Activated CD4-positive, alpha-beta T cell treated with anti-CD3 and anti-CD28 coated beads, Interleukin-10, Interleukin-2, amounts not matched to agents 100 ng/mL and 50 ng/mL, durations not matched to agents 16 hours and 8 hours (primary cell): ENCODE data around the gene CLDN4.
"Not testable (repeated sequence)": the region's sequence is repeated elsewhere in the genome, so short reads cannot be mapped to it uniquely, and the experiment has no call there.

ENCODE experiments used
- DNase-seq: peaks from one replicate; pipeline ENCODE4 v3.0.0-alpha.2; 2020

The CLDN4 gene

DNA sequence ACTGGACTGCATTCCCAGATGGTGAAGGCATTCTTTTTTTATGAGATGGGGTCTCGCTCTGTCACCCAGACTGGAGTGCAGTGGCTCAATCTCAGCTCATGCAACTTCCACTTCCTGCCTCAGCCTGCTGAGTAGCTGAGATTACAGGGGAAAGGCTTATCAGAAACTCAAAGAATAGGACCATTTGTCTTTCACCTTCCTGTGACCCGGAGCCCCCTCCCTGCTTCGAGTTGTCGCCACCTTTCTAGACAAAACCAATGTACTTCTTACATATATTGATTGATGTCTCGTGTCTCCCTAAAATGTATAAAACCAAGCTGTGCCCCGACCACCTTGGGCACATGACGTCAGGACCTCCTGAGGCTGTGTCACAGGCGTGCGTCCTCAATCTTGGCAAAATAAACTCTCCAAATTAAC lies 13.3 kb downstream of the CLDN4 start:
- DNase-seq = no peak

DNA sequence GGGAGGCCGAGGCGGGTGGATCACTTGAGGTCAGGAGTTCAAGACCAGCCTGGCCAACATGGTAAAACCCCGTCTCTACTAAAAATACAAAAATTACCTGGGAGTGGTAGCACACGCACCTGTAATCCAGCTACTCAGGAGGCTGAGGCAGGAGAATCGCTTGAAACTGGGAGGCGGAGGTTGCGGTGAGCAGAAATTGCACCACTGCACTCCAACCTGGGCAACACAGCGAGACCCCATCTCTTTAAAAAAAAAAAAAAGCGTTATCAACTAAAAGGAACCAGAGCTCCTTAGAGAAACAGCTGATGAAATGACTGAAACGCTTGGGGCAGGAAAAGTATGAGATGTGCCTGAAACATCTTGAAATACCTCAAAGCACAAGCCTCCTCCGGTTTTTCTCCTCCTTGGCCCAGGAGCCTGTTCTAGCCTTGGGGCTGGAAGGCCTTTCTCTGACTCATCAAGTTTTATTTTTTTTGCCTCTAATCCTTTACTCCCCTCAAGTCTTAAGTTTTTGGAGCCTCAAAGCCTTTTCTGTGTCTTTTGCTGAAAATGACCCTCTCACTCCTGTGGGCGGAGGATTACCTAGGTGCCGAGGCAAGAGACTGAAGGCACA lies 14.2 kb downstream of the CLDN4 start:
- DNase-seq = no peak

DNA sequence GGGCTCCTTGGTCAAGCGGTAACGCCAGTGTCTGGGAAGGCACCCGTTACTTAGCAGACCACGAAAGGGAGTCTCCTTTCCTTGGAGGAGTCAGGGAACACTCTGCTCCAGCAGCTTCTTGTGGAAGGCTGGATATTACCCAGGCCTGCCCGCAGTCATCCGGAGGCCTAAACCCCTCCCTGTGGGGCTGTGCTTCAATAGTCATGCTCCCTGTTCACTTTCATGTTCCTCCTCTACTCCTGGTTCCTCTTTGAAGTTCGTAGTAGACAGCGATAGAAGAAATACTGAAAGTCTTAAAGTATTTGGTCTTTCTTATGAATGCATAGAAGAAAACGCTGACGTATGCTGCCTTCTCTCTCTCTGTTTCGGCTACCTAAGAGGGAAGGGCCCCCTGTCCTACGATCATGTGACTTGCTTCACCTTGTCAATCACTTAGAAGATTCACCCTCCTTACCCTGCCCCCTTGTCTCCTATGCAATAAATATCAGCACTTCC lies 15.0 kb downstream of the CLDN4 start:
- DNase-seq = not testable (repeated sequence)

DNA sequence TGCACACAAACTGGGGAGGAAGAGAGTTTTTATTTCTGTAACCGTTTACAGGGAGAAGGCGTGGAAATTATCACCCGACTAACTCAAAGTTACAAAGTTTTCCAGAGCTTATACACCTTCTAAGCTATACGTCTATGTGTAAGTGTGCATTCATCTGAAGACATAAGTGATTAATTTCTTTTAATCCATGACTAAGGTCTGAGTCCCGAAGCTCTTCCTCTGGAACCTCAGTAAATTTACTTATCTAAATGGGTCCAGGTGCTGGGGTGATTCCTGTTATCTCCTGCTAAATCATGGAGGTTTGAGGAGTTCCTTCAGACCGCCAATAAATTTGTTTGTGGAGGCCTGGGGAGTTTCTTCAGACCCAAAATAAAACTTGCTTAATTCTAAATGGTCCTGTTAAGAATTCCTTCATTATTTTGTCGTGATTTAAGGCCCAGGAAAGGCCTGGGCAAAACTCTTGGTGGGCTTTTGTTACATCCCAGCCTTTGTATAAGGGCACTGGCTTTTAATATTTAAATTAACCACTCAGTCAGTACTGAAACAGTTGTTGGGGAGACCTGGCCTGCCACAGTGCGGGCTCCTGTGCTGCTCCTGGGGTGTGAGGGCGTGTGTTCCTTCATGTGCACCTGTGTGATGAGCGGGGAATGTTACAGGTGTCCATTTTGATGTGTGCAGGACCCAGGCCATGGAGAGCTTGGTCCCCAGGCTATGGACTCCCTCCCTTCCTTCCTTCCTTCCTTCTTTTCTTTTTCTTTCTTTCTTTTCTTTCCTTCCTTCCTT lies 17.3 kb downstream of the CLDN4 start:
- no peak for DNase-seq

DNA sequence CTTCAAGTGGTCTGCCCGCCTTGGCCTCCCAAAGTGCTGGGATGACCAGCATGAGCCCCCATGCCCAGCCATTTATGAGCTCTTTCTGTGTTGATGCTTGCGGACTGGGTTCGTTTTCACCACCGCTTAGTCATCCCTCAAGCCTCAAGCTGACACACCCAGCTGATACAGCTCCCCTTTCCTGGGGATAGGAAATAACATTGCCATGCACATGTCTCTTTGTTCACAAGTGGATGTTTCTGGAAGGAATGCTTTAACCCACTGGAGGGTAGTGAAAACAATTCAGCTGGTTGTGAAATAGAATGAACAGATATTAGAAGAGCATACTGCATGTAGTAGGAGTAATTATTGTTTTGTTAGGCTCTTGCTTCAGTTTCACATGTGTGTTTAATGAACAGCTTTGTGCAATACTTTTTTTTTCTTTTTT lies 20.0 kb downstream of the CLDN4 start:
- peak; percentile 48 for DNase-seq

DNA sequence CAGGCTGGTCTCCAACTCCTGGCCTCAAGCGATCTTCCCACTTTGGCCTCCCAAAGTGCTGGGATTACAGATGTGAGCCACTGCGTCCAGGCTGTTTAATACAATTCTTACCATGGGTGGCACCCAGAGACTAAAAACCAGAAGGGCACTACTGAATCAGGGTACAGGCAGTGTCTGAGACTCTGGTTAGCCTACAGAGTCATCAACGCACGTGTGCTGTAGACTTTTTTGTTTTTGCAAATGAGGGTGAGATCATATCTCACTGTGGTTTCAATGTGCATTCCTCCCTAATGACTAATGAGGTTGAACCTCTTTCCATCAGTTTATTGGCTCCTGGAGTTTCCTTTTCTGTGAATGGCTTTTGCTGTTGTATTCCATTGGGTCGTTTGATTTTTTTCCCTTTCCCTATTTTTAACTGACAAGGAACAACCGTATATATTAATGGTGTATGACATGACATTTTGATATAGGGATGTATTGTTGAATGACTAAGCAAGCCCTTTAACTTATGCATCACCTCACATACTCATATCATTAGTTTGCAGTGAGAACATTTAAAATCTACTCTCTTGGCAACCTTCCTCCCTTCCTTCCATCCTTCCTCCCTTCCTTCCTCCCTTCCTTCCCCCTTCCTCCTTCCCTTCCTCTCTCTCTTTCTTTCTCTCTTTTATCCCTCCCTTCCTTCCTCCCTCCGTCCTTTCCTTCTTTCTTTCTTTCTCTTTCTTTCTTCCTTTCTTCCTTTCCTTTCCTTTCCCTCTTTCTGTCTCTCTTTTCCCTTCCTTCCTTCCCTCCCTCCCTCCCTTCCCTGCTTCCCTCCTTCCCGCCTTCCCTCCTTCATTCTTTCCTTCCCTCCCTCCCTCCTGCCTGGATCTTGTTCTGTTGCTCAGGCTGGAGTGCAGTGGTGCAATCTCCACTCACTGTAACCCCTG lies 20.9 kb downstream of the CLDN4 start:
- DNase-seq = peak; percentile 85

DNA sequence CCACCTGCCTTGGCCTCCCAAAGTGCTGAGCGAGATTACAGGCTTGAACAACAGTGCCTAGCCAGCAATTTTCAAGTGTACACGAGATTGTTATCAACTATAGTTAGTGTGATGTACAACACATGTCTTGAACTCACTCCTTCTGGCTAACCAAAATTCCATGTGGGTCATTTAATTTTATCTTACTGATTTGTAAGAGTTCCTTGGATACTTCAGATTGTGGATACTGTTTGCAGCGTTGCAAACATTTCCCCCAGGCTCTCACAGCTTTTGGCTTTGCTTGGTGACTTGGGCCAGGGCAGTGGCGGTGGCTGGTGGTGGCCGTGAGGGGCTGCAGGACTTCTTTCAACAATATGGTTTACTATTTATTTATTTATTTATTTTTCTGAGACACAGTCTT lies 21.7 kb downstream of the CLDN4 start:
- DNase-seq = no peak

DNA sequence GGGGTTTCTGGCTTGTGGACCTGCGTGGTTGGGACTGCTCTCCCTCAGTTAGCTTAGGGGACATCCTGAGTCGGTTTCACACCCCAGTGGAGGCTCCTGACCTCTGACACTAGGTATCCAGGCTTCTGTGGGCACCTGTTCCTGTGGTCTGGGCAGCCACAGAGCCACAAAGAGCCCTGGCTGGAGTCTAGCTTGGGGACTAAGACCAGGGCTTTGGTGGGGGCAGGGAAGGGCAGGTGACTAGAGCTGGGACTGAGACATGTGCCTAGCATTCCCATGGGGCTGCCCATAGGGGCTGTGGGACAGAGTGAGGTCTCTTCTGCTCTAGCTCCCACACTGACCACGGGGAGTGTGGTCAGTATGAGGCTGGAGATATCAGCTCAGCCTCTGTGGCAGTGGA lies 26.1 kb downstream of the CLDN4 start:
- no peak for DNase-seq

DNA sequence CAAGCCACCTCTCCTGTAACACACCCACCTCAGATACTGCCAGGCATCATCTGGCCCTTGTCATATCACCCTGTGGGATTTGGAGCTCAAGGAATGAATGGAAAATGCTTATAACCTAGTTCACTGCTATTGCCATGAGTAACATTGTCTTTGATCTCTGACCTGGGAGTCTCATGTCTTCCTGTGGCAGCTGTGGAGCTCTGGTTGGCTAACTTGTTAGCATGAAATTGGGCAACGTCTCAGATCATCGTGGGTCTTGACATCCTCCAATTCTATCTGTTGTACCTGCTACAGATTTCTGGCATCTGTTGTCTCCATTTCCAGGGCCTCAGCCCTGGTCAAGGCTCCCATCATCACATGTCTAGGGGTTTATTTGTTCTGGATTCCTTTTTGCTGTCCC lies 28.0 kb downstream of the CLDN4 start:
- no peak for DNase-seq

DNA sequence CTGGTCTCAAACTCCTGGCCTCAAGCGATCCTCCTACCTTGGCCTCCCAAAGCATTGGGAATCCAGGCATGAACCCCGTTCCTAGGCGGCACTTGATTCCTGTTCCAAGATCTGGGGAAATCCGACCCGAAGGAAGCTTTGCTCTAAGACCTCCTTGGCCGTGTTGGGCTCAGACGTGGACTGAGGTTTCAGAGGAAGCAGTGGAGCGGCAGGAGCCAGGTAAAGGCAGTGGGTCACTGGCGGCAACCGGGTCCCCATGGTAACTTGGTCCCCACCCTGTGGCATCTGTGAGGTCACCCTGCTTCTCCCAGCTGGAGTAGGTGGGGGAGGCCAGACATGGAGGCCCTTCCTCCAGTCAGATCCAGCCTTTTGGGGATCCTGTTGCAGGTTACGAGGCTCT lies 30.1 kb downstream of the CLDN4 start, which contains the start of gene TMEM270:
TMEM270 (plus strand) TSS at position 301 of the 400 bp plus-strand sequence; CDS start at position 337, 36 bp downstream.
- DNase-seq = no peak

DNA sequence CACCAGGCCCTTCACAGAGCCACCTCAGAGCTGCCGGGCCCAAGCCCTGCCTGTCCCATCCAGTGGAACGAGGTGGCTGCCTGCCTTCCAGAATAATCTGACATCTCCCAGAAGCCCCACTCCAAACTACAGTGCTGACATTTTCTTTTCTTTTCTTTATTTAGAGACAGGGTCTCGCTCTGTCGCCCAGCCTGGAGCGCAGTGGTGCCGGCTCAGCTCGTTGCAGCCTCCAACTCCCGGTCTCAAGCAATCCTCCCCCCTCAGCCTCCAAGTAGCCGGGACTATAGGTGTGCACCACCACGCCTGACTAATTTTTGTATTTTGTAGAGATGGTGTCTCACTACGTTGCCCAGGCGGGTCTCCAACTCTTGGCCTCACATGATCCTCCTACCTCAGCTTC lies 30.5 kb downstream of the CLDN4 start:
- no peak for DNase-seq

DNA sequence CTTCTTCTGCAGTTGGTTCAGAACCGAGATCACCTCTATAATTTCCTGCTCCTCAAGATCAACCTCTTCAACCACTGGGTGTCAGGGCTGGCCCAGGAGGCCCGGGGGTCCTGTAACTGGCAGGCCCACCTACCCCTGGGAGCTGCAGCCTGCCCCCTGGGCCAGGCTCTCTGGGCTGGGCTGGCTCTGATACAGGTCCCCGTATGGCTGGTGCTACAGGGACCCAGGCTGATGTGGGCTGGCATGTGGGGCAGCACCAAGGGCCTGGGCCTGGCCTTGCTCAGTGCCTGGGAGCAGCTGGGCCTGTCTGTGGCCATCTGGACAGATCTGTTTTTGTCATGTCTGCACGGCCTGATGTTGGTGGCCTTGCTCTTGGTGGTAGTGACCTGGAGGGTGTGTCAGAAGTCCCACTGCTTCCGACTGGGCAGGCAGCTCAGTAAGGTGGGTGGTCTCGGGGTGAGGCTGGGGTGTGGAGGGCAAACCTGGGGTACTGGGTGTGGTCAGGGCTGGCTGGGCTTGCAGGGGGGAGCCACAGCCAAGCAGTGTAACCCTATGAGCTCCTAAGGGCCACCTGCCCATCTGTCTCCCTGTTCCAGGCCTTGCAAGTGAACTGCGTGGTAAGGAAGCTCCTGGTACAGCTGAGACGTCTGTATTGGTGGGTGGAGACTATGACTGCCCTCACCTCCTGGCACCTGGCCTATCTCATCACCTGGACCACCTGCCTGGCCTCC lies 34.4 kb downstream of the CLDN4 start:
- no peak for DNase-seq

DNA sequence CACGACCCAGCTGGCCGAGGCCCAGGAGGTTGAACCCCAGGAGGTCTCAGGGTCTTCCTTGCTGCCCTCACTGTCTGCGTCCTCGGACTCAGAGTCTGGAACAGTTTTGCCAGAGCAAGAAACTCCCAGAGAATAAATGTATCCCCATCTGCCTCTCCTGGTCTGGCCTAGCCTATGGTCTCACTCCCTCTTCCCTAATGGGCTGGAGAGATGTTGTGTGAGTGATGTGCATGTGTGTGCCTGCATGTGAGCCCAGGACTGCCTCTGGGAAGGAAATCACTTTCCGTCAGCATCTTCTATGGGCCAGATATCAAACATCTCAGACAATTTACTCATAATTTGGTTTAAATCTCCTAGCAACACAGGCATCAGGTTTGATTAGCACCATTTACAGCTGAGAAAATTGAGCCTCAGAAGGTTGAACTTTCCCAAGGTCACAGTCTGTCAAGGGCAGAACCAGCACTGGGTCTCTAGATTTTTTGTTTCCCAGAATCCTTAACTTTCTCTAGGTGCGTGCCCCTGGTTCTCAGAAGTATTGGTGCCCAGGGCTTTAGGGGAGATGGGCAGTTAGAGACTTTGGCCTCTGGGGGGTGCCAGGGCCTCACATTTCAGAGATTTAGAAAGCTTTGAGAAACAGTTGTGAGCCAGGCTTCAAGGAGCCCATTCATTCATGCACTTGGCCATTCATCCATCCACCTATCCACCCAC lies 35.1 kb downstream of the CLDN4 start:
- peak; percentile 32 for DNase-seq

DNA sequence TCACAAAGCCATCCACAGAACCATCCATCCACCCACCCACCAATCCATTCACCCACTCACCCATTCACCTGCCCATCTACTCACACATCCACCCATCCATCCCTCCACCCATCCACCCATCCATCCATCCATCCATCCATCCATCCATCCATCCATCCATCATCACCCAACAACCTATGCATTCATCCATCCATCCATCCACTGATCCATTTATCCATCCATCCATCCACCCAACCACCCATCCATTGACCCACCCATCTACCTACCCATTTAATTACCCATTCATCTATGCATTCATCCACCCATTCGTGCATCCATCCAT lies 35.6 kb downstream of the CLDN4 start:
- no peak for DNase-seq

DNA sequence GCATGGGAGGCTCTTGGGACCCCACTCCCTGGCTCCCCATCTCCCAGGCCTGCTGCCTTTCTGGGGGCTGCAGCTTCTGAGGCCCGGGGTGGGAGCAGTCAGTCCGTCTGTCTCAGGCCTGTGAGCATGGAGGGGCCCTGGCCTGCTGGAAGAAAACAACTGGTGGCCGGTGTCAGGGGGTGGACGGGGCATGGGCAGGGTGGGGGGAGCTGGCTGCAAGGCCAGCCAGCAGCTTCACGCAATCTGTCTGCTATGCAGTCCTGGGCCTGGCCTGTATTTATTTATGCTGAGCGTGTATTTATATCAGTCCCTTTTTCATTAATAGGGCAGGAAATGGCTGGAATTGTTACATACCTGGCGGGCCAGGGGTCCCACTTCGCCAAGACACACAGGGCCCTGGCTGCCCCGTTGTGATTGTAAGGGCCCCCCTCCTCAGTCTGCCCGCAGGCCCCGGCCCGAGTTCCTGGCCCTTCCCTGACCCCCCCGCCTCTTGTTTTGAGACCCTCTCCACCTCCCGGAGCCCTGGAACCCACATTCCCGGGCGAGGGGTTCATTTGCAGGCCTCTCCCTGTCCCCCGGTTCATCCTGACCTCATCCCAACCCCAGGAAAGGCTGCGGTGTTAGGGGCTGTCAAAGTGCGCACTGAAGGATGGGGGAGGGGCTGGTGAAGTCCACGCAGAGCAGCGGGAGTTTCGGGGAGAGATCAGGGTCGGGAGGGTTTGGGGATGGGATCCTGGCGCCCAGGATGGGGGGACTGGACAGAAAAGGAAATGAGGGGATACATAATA lies 38.4 kb downstream of the CLDN4 start:
- no peak for DNase-seq

DNA sequence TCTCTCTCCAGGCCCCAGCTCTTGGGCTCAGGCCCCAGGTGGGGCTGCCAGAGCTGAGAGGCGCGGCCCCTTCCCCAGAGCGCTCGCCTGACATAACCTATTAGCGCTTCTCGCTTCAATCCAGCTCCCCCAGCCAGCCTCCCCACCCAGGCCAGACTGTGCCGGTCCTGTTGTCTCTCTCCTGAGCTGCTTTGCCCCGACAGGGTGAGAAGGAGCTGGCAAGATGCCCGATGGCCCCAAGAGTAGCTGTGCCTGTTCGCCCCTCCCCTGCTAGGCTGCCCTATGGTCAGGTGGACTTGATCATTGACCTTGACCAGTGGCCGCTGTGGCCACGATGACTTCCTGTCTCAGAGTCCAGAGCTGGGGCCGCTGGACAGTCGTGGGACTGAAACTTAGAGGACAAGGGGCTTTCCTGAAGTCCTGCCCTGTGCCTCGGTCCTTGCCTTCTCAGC lies 39.3 kb downstream of the CLDN4 start:
- DNase-seq = no peak

DNA sequence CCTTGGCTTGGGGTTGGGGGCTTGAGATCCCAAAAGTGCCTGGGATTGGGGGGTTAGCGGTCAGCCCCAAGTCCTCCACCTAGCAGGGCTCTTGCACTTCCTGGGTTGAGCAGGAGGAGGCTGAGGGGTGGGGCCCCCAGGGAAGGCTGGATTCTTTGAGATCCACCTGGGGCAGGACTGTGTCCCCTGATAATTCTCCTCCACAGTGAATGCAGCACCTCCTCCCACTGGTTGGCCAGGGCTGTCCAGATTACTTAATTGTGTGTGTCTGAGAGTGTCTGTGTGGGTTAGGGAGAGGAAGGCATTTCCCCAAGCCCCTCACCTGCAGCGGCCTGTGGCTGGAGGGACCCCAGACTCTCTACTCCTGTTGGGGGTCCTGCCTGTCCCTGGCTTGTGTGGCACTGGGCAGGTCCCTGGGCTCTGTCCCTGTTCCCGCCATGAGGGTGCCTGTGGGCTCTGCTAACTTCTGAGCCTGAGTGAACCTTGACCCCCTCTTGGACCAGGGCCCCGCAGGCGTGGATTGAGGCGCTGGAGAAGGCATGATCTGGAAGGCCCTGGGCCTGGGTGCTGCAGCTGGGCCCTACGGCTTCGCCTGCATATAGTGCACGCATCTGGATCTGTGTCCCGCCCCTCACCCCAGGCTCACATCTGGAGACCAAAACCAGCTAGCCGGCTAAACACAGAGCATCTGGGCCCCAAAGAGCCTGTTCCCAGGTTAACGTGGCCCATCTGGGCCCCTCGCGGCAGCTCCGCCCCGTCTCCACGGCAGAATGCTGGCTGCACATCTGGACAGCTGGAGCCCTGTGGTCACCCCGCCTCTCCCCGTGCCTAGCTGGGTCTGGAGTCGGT lies 40.6 kb downstream of the CLDN4 start:
- DNase-seq = no peak

DNA sequence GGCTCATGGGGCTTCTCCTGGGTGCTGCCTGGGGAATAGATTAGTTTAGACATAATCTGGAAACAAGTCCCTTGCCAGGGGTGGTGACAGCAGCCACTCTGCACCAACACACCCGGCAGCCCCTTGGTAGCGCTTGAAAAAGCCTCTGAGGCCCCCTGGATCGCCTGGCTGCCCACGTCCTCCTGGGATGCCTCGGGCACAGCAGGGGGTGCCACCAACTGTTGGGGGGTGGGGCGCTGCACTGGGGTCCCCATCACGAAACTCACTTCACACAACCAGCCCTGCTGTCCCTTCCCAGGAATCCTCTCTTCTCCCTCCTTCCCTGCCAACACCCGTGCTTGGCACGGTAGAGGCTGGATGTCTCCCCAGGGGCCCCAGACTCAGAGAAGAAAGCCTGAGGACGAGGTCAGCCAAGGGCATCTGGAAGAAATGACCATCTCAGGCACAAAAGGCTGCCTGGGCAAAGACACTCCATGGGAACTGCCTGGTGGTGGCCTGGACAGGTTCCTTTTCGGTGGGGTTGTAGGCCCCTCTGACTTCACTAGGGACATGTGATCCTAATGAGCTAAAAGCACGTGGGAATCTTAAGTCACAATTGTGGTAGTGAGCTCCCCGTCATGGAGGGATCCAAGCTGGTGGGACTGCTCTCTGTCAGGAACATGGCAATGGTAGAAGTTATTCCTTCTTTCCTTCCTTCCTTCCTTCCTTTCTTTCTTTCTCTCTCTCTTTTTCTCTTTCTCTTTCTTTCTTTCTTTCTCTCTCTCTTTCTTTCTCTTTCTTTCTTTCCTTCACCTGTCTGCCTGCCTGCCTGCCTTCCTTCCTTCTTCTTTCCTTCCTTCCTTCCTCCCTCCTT lies 41.5 kb downstream of the CLDN4 start:
- DNase-seq = no peak

DNA sequence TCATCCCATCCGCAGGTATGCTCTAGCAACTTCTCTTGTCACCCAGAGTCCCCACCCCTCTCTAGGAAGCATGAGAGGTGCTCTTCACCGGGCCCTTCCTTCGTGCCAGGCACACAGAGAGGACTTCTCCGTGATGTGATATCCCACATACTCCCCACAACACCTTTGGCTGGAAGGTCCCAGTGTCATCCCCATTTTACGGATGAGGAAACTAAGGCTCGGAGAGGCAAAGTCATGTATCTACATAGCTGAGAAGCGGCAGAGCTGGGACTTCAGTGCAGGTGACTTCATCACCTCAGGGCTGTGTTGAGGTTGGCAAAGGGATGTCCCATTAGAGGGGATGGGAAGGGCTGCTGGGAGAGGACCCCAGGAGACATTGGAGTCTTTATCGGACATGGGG lies 45.6 kb downstream of the CLDN4 start:
- DNase-seq = no peak
